Upper lobe of left lung (tissue), 4 donors: ENCODE results near the gene LIMCH1.

Experiments
- CTCF ChIP-seq, 6 experiments: fragments of 450-650 bp in 4 of 6; fragments of 200-600 bp in 2 of 6; sonication (generic) in 2 of 6; IDR thresholded peaks; one replicate each; pipeline ENCODE4 v1.5.1; 2016 to 2019; ENCODE audit warnings: antibody characterized with exemption in 6 of 6
- EP300 ChIP-seq, 4 donors: sonication (generic); formaldehyde crosslinking; IDR thresholded peaks; one replicate each; pipeline ENCODE4 v1.5.1; 2017; ENCODE audit warnings: antibody characterized with exemption in 4 of 4, control low read depth in 2 of 4

- TF ChIP-seq CTCF (IDR thresholded peaks at IDR 0.05): no peak
- TF ChIP-seq EP300 (IDR thresholded peaks at IDR 0.05): no peak
Observed at GRCh38 chr4:41512596-41512995, 25.4 kb upstream of the LIMCH1 start.
